Measurements from ENCODE around the gene ZNF211. TPM values are rescaled to one million over a fixed set of nuclear protein-coding genes. Genes with fewer than 3 reads are reported as not detected.

Gene ZNF211
- total RNA-seq, 1 experiment from 2014 or later = 12.9 TPM

GRCh38 chr19:57672466-57672865 lies 39.5 kb downstream of the ZNF211 start:
- no peak overlapping the region for H4K91ac ChIP-seq (ENCODE audit: insufficient read length, low read depth, low read length)
- no peak overlapping the region for H3K56ac ChIP-seq (ENCODE audit: insufficient read length, low read depth, low read length)
- no peaks in the 10 kb centered on the region for H3K9me3 Mint-ChIP-seq
- H3K27ac Mint-ChIP-seq = no peak overlapping the region
- H4K20me1 ChIP-seq (ENCODE audit: control insufficient read depth, insufficient read depth, insufficient read length) = no peaks in the 10 kb centered on the region
- no peak overlapping the region for H2AK5ac ChIP-seq (ENCODE audit: insufficient read length, low read length)
- no peak overlapping the region for H3K4me3 Mint-ChIP-seq
- H2BK12ac ChIP-seq (ENCODE audit: insufficient read length, low read depth, low read length) = no peak overlapping the region
- H3K36me3 Mint-ChIP-seq (ENCODE audit: insufficient read depth in 1 of 3, low read depth in 3 of 3) = no peaks in the 10 kb centered on the region
- no peak overlapping the region for H3K18ac ChIP-seq (ENCODE audit: insufficient read length, low read depth, low read length)
- H3K79me1 ChIP-seq (ENCODE audit: insufficient read depth, low read depth, low read length, poor library complexity, severe bottlenecking) = no peaks in the 10 kb centered on the region
- H3K9ac ChIP-seq (ENCODE audit: extremely low read depth, insufficient read length, low read length) = no peak overlapping the region
- no peaks in the 10 kb centered on the region for H3K27me3 ChIP-seq (ENCODE audit: insufficient read depth, low read length)
- H3K4me1 ChIP-seq (ENCODE audit: insufficient read depth, low read length) = peaks cover 2% of the 10 kb centered on the region; the same call in 1 of the 2 replicates
- H3K9me3 ChIP-seq (ENCODE audit: control insufficient read depth, low read depth, low read length) = no peaks in the 10 kb centered on the region
- no peak for TF ChIP-seq CTCF (conservative IDR thresholded peaks at IDR 0.05)
- no CpG with 5 or more reads among the region's 4 CpGs for WGBS (ENCODE audit: extremely low coverage, insufficient read length, low lambda C conversion rate)
- H2BK20ac ChIP-seq (ENCODE audit: low read depth, low read length, poor library complexity, severe bottlenecking) = no peak overlapping the region
- H3K23me2 ChIP-seq (ENCODE audit: insufficient read length, low read depth, low read length, poor library complexity, severe bottlenecking) = no peaks in the 10 kb centered on the region
- no peak overlapping the region for H3T11ph ChIP-seq (ENCODE audit: low read length)
- no peak overlapping the region for H2AFZ ChIP-seq (ENCODE audit: low read length)
- no peak overlapping the region for H3K4ac ChIP-seq (ENCODE audit: low read depth, low read length)
- no peak overlapping the region for H3K4me2 ChIP-seq (ENCODE audit: insufficient read depth, insufficient read length, low read length)
- H3K23ac ChIP-seq (ENCODE audit: insufficient read length, low read depth, low read length) = no peak overlapping the region
- no peak overlapping the region for H3K27ac ChIP-seq (ENCODE audit: insufficient read length, low read depth, low read length)
- H2BK120ac ChIP-seq (ENCODE audit: low read depth, low read length, poor library complexity, severe bottlenecking) = no peak overlapping the region
- no peak overlapping the region for H4K5ac ChIP-seq (ENCODE audit: insufficient read length, low read depth, low read length)
- peaks cover 2% of the 10 kb centered on the region in 2 experiments for H3K4me1 Mint-ChIP-seq
- H2BK15ac ChIP-seq (ENCODE audit: low read depth, low read length) = no peak overlapping the region
- no peak overlapping the region for H3K14ac ChIP-seq (ENCODE audit: insufficient read depth, low read length)
- peaks cover 58% of the 10 kb centered on the region for H3K27me3 Mint-ChIP-seq (ENCODE audit: low read depth)
- H3K79me2 ChIP-seq (ENCODE audit: insufficient read depth, low read length) = no peaks in the 10 kb centered on the region
- H2BK5ac ChIP-seq (ENCODE audit: insufficient read length, low read length) = no peak overlapping the region
- no peak for DNase-seq
- H4K8ac ChIP-seq (replicated peaks; ENCODE audit: insufficient read length, low read depth, low read length) = no peak overlapping the region
